Adipose tissue (tissue), 3 donors: ENCODE data around the gene MARCHF5. TPM values are rescaled to one million over a fixed set of nuclear protein-coding genes. Genes with fewer than 3 reads are reported as not detected.
A peak's percentile ranks its signal among the peaks of the same experiment; 100 is the strongest.

Experiments
- H3K27ac ChIP-seq: one replicate; pipeline ENCODE4 v1.5.1; 2013; ENCODE audit warnings: low read depth, low read length
- WGBS, 3 donors: extraction: QIAGEN DNeasy Blood & Tissue Kit; methylation state at CpG; one replicate each; pipeline ENCODE4 v1.1.7; 2013; 5-methylcytosine and 5-hydroxymethylcytosine counted together
- polyA plus RNA-seq, 3 donors: library from polyadenylated mRNA; stranded (reverse); fragments of 200-250 nt; gene quantifications; one replicate each; pipeline ENCODE4 v1.2.3, GENCODE V29; 2013
- donor health status: healthy with polysubstance abuse.
- donor health status: Bipolar disorder and iron deficiency.
- donor health status: healthy.

Gene MARCHF5
- polyA plus RNA-seq: 10 to 100 TPM; 13.4 to 25.3 (median 18.4) TPM

- WGBS, 3 donors: 0 to 1% (median 0%) methylated on average over 64 to 79 of the region's 79 CpGs
- H3K27ac ChIP-seq: peak within 1 kb of the TSS; percentile 5
Measured at GRCh38 chr10:92290837-92291615, at the start of gene MARCHF5, which contains the start of gene CPEB3. Gene MARCHF5, plus strand, starts transcription at chr10:92291167. Its CDS starts 328 bp downstream, at chr10:92291495. Gene CPEB3, minus strand, starts transcription at chr10:92291078. Its CDS starts 50,728 bp downstream, at chr10:92240350.

GRCh38 chr10:92241501-92241900 is 49.5 kb upstream of the MARCHF5 start:
- 33 to 71% (median 59%) methylated on average over 1 of the region's 1 CpG for WGBS, 3 donors
- H3K27ac ChIP-seq: no peak overlapping the region

GRCh38 chr10:92242380-92242779 is 48.6 kb upstream of the MARCHF5 start:
- WGBS, 3 donors: 32 to 66% (median 61%) methylated on average over 2 of the region's 2 CpGs
- no peak overlapping the region for H3K27ac ChIP-seq

GRCh38 chr10:92242910-92243671 is 47.9 kb upstream of the MARCHF5 start:
- no peak overlapping the region for H3K27ac ChIP-seq
- 6 to 18% (median 10%) methylated on average over 8 of the region's 8 CpGs for WGBS, 3 donors

- H3K27ac ChIP-seq: no peak overlapping the region
- 74 to 92% (median 84%) methylated on average over 2 of the region's 3 CpGs for WGBS, 3 donors
Measured at GRCh38 chr10:92244796-92245195, 46.2 kb upstream of the MARCHF5 start.

GRCh38 chr10:92248566-92248965 is 42.4 kb upstream of the MARCHF5 start:
- H3K27ac ChIP-seq: no peak overlapping the region
- 86 to 95% (median 91%) methylated on average over 2 of the region's 2 CpGs for WGBS, 3 donors

GRCh38 chr10:92263396-92263795 is 27.6 kb upstream of the MARCHF5 start:
- no peak overlapping the region for H3K27ac ChIP-seq
- WGBS, 3 donors: 90 to 96% (median 95%) methylated on average over 2 of the region's 2 CpGs

GRCh38 chr10:92264249-92264648 is 26.7 kb upstream of the MARCHF5 start:
- H3K27ac ChIP-seq: no peak overlapping the region
- 96 to 100% (median 98%) methylated on average over 2 of the region's 2 CpGs for WGBS, 3 donors

GRCh38 chr10:92265687-92266258 is 25.2 kb upstream of the MARCHF5 start:
- 76 to 80% (median 77%) methylated on average over 2 of the region's 2 CpGs for WGBS, 3 donors
- no peak overlapping the region for H3K27ac ChIP-seq

GRCh38 chr10:92267343-92267742 is 23.6 kb upstream of the MARCHF5 start:
- no peak overlapping the region for H3K27ac ChIP-seq

GRCh38 chr10:92268748-92269147 is 22.2 kb upstream of the MARCHF5 start:
- WGBS, 3 donors: 73 to 87% (median 81%) methylated on average over 2 of the region's 2 CpGs
- no peak overlapping the region for H3K27ac ChIP-seq

GRCh38 chr10:92274071-92274470 is 16.9 kb upstream of the MARCHF5 start:
- 93 to 97% (median 95%) methylated on average over 3 of the region's 3 CpGs for WGBS, 3 donors
- H3K27ac ChIP-seq: no peak overlapping the region

- no peak overlapping the region for H3K27ac ChIP-seq
- WGBS, 3 donors: 25 to 61% (median 36%) methylated on average over 4 of the region's 4 CpGs
Measured at GRCh38 chr10:92278996-92279696, 11.8 kb upstream of the MARCHF5 start.

- H3K27ac ChIP-seq: no peak overlapping the region
- WGBS, 3 donors: 71 to 84% (median 73%) methylated on average over 10 of the region's 10 CpGs
Measured at GRCh38 chr10:92284112-92284704, 6.8 kb upstream of the MARCHF5 start.

GRCh38 chr10:92290076-92290836 is 711 bp upstream of the MARCHF5 start:
- WGBS, 3 donors: 1% methylated on average over 33 of the region's 33 CpGs
- no peak overlapping the region for H3K27ac ChIP-seq

- WGBS, 3 donors: 0 to 2% (median 0%) methylated on average over 10 of the region's 10 CpGs
Measured at GRCh38 chr10:92291616-92291865, 574 bp downstream of the MARCHF5 start.

GRCh38 chr10:92291921-92292845 is 1.2 kb downstream of the MARCHF5 start:
- 0 to 1% (median 1%) methylated on average over 17 of the region's 17 CpGs for WGBS, 3 donors
- no peak overlapping the region for H3K27ac ChIP-seq

More at GRCh38 chr10:92291616-92291865, 574 bp downstream of the MARCHF5 start:
- H3K27ac ChIP-seq: peak overlapping the region; percentile 5
